Gastroesophageal sphincter (tissue), 3 donors: ENCODE data around the gene ZNRD2.
A peak's percentile ranks its signal among the peaks of the same experiment; 100 is the strongest.

Experiments used
- CTCF ChIP-seq, 4 experiments: fragments of 200-600 bp in 2 of 4; fragments of 450-650 bp in 2 of 4; sonication (generic) in 1 of 4; IDR thresholded peaks; one replicate each; pipeline ENCODE4 v1.5.1; 2017 to 2019; ENCODE audit warnings: antibody characterized with exemption in 4 of 4, mild to moderate bottlenecking in 2 of 4, moderate library complexity in 2 of 4
- EP300 ChIP-seq: sonication (generic); formaldehyde crosslinking; IDR thresholded peaks from one replicate; pipeline ENCODE4 v1.6.1; 2017; ENCODE audit warnings: antibody characterized with exemption, mild to moderate bottlenecking
- POLR2AphosphoS5 ChIP-seq: sonication (generic); formaldehyde crosslinking; IDR thresholded peaks from one replicate; pipeline ENCODE4 v1.6.1; 2017; ENCODE audit warnings: antibody characterized with exemption

GRCh38 chr11:65607614-65608426 lies 37.5 kb downstream of the ZNRD2 start:
- TF ChIP-seq CTCF (IDR thresholded peaks at IDR 0.05) (peak in 1 of 4 experiments; percentile 4), POLR2AphosphoS5 (no peak), EP300 (no peak)
